ENCODE data around the gene NSUN5.

GRCh38 chr7:73313521-73313906 lies 4.9 kb upstream of the NSUN5 start:
- TF ChIP-seq, protein P1, sequence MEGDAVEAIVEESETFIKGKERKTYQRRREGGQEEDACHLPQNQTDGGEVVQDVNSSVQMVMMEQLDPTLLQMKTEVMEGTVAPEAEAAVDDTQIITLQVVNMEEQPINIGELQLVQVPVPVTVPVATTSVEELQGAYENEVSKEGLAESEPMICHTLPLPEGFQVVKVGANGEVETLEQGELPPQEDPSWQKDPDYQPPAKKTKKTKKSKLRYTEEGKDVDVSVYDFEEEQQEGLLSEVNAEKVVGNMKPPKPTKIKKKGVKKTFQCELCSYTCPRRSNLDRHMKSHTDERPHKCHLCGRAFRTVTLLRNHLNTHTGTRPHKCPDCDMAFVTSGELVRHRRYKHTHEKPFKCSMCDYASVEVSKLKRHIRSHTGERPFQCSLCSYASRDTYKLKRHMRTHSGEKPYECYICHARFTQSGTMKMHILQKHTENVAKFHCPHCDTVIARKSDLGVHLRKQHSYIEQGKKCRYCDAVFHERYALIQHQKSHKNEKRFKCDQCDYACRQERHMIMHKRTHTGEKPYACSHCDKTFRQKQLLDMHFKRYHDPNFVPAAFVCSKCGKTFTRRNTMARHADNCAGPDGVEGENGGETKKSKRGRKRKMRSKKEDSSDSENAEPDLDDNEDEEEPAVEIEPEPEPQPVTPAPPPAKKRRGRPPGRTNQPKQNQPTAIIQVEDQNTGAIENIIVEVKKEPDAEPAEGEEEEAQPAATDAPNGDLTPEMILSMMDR (IDR thresholded peaks at IDR 0.05): no peak
- TF ChIP-seq POLR2A (IDR thresholded peaks at IDR 0.05): no peak

Measured in body of pancreas (tissue), 4 donors.